ENCODE data around the gene BRPF1.

- TF ChIP-seq CTCF (IDR thresholded peaks at IDR 0.05; ENCODE audit: poor library complexity), result no peak
- no peak for TF ChIP-seq EZH2 (IDR thresholded peaks at IDR 0.05; ENCODE audit: borderline replicate concordance)
These were observed 675 bp downstream of the BRPF1 start for GRCh38 chr3:9732080-9732739.

Data from hepatocyte (in vitro differentiated cells).